CD14-positive monocyte (primary cell): ENCODE results near the gene LOXL3. TPM values are rescaled to one million over a fixed set of nuclear protein-coding genes. Genes with fewer than 3 reads are reported as not detected.

Source experiments
- DNase-seq, 3 donors: peaks; one replicate each; pipeline ENCODE4 v3.0.0-alpha.2; 2011 to 2022
- H2AFZ ChIP-seq: 2 replicates; pipeline ENCODE4 v1.6.0; 2012; ENCODE audit warnings: mild to moderate bottlenecking, low read depth, low read length, inconsistent platforms; ENCODE audit not compliant: insufficient read depth, poor library complexity, severe bottlenecking
- H3K27ac ChIP-seq, 2 donors: 1 replicate in 1 of 2; 2 replicates in 1 of 2; pipeline ENCODE4 v1.5.1; 2012 to 2013; ENCODE audit warnings: low read length in 2 of 2, control low read depth in 1 of 2, inconsistent platforms in 1 of 2, low read depth in 1 of 2, mild to moderate bottlenecking in 1 of 2
- H3K27me3 ChIP-seq, 2 donors: one replicate each; pipeline versions ENCODE4 v1.6.0 to v1.6.1; 2011 to 2013; ENCODE audit warnings: low read length in 2 of 2; ENCODE audit not compliant: control insufficient read depth in 2 of 2, insufficient read depth in 2 of 2
- H3K36me3 ChIP-seq, 2 donors: replicated peaks in 1 of 2; 1 replicate in 1 of 2; 2 replicates in 1 of 2; pipeline versions ENCODE4 v1.5.1 to v1.6.1; 2012 to 2013; ENCODE audit warnings: low read length in 2 of 2, control low read depth in 1 of 2, inconsistent platforms in 1 of 2, mild to moderate bottlenecking in 1 of 2; ENCODE audit not compliant: insufficient read depth in 2 of 2, control insufficient read depth in 1 of 2
- H3K4me1 ChIP-seq, 2 donors: 1 replicate in 1 of 2; 2 replicates in 1 of 2; pipeline versions ENCODE4 v1.5.1 to v1.6.1; 2012 to 2013; ENCODE audit warnings: low read length in 2 of 2, control low read depth in 1 of 2, inconsistent platforms in 1 of 2, mild to moderate bottlenecking in 1 of 2, moderate library complexity in 1 of 2; ENCODE audit not compliant: insufficient read depth in 2 of 2, control insufficient read depth in 1 of 2
- H3K4me2 ChIP-seq: replicated peaks from 2 replicates; pipeline ENCODE3; 2012; ENCODE audit warnings: low read length, moderate library complexity, mild to moderate bottlenecking; ENCODE audit not compliant: poor library complexity, severe bottlenecking; ENCODE audit errors: extremely low read depth
- H3K4me3 ChIP-seq, 3 experiments: fragments of 200-600 bp in 1 of 3; sonication (generic) in 1 of 3; replicated peaks in 1 of 3; 1 replicate in 2 of 3; 2 replicates in 1 of 3; pipeline ENCODE4 v1.5.1; 2011 to 2013; ENCODE audit warnings: low read length in 3 of 3, mild to moderate bottlenecking in 3 of 3, control low read depth in 2 of 3, low read depth in 2 of 3, inconsistent platforms in 1 of 3, moderate library complexity in 1 of 3
- H3K79me2 ChIP-seq: 2 replicates; pipeline ENCODE4 v1.6.0; 2012; ENCODE audit warnings: mild to moderate bottlenecking, control low read depth, inconsistent platforms, low read length, moderate library complexity; ENCODE audit not compliant: insufficient read depth
- H3K9ac ChIP-seq: 2 replicates; pipeline ENCODE4 v1.6.0; 2017; ENCODE audit warnings: low read length, mild to moderate bottlenecking; ENCODE audit not compliant: insufficient read depth, poor library complexity, severe bottlenecking
- H3K9me3 ChIP-seq, 2 donors: replicated peaks in 1 of 2; 1 replicate in 1 of 2; 2 replicates in 1 of 2; pipeline versions ENCODE4 v1.5.1 to v1.6.1; 2012 to 2013; ENCODE audit warnings: low read length in 2 of 2, control low read depth in 1 of 2; ENCODE audit not compliant: control insufficient read depth in 1 of 2, insufficient read depth in 1 of 2
- H4K20me1 ChIP-seq: 2 replicates; pipeline ENCODE4 v1.6.0; 2012; ENCODE audit warnings: mild to moderate bottlenecking, low read length, control low read depth, moderate library complexity; ENCODE audit not compliant: insufficient read depth
- H3K27ac Mint-ChIP-seq, 7 donors: one replicate each; pipeline ENCODE4 v1.8.0; 2020; ENCODE audit warnings: mild to moderate bottlenecking in 7 of 7, mixed read lengths in 7 of 7, moderate library complexity in 6 of 7, inconsistent platforms in 2 of 7
- H3K27me3 Mint-ChIP-seq, 3 donors: one replicate each; pipeline ENCODE4 v1.8.0; 2021 to 2022; ENCODE audit warnings: low read depth in 3 of 3, mild to moderate bottlenecking in 3 of 3, mixed read lengths in 3 of 3, moderate library complexity in 3 of 3, inconsistent platforms in 1 of 3
- H3K36me3 Mint-ChIP-seq, 2 donors: one replicate each; pipeline ENCODE4 v1.8.0; 2020; ENCODE audit warnings: mixed read lengths in 2 of 2, inconsistent platforms in 1 of 2, mild to moderate bottlenecking in 1 of 2
- H3K4me1 Mint-ChIP-seq: one replicate; pipeline ENCODE4 v1.8.0; 2020; ENCODE audit warnings: mild to moderate bottlenecking, mixed read lengths
- H3K4me3 Mint-ChIP-seq, 2 donors: one replicate each; pipeline ENCODE4 v1.8.0; 2020; ENCODE audit warnings: mild to moderate bottlenecking in 2 of 2, mixed read lengths in 2 of 2, moderate library complexity in 1 of 2
- H3K9me3 Mint-ChIP-seq, 7 donors: one replicate each; pipeline ENCODE4 v1.8.0; 2020 to 2022; ENCODE audit warnings: mixed read lengths in 7 of 7, mild to moderate bottlenecking in 6 of 7, moderate library complexity in 6 of 7, inconsistent platforms in 2 of 7
- WGBS: methylation state at CpG from one replicate; pipeline ENCODE4 v1.1.5; 2013; ENCODE audit warnings: missing lambda C conversion rate; ENCODE audit not compliant: insufficient coverage; 5-methylcytosine and 5-hydroxymethylcytosine counted together
- intact Hi-C, 2 donors: fragments of 100-400 bp; cut with micrococcal nuclease; formaldehyde crosslinking; loops; one replicate each; pipeline versions ENCODE4 v1.15.0 to v1.15.1; 2023
- polyA plus RNA-seq, 3 donors: library from polyadenylated mRNA; depleted of rRNA in 1 of 3; unstranded in 2 of 3; stranded (reverse) in 1 of 3; fragments of 300-500 nt in 2 of 3; fragments of >200 nt in 1 of 3; fragmentation: Illumina TruSeq in 2 of 3; gene quantifications; 1 replicate in 2 of 3; 2 replicates in 1 of 3; pipeline ENCODE4 v1.2.3, GENCODE V29; 2012 to 2021
- TF ChIP-seq, protein P1 (sequence below): fragments of 200-600 bp; IDR thresholded peaks from one replicate; pipeline ENCODE4 v1.8.0; 2022; ENCODE audit warnings: antibody characterized with exemption, mild to moderate bottlenecking

The LOXL3 gene
- polyA plus RNA-seq, 3 donors: 18.2 to 35.0 (median 18.5) TPM

DNA sequence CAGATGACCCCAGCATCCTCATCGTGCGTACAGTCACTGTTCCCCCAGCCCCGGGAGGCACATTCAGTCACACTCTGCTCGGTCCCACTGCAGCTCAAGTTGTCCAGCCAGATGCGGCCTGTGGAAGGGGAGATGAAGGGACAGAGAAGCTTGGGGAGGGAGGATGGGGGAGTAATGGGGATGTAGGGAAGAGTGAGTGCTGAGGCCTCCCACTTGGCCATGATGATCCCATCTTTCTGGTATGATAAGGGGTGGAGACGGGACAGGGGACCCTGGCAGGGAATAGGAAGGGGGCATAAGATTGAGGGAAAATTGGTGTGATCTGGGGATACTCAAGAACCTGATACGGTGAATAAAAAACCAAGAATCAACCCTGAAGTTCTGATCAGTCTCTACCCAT lies 3.5 kb downstream of the LOXL3 start:
- peak overlapping the region in 1 of 2 donors; percentile 82 for H3K4me3 Mint-ChIP-seq
- H3K79me2 ChIP-seq: peaks cover 43% of the 10 kb centered on the region

DNA sequence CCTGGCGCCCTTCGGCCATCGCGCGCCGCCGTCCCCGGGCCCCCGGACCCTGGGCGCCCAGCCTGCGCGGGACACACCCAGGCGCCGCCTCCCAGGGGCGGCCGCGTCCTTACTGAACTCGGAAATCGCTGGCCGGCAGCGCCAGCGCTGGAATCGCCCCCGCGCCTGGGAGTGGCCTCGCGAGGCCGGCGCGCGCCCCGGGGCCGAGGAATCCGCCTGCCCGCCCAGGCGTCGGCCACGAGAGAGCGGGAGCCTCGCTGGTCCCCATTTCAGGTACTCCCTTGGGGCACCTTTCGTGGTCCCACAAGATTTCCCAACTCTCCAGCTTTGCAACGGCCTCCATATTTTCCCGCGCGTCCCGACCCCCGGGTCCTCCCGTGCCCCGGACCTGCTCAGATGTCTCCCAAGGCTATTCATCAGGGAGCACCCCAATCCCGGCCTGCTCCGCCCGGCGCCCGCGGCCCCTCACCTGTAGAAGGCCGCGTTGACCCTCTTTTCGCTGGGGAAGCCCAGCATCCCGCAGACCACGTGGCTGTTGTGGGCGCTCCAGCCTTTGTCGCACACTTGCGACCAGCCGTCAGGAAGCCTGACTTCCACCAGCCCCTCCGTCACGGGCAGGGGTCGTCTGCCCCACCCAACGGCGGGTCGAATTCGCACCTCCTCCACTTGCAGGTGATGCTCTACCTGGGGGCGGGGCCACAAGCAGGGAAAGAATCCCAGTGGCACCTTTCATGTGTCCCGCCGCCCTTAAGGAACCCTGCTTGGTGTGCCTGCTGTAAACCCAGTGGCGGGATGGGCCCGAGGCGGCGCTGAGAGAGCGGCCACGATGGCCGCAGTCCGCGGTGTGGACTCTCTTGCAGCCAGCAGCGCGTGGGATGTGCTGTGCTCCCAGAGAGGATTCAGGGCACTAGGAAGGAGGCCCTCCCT lies 4.6 kb downstream of the LOXL3 start:
- peaks cover 5 to 7% (median 6%) of the 10 kb centered on the region in 3 donors for H3K27me3 Mint-ChIP-seq
- peak overlapping the region; percentile 100 for H3K4me2 ChIP-seq
- peak overlapping the region; percentile 62 for H3K9ac ChIP-seq

More for the DNA sequence above, 3.5 kb downstream of the LOXL3 start:
- Histone ChIP-seq H3K36me3 (no peaks in the 10 kb centered on the region), H2AFZ (no peak overlapping the region), H3K27ac (no peak overlapping the region), H3K4me1 (peaks cover 24 to 39% of the 10 kb centered on the region in 2 donors), H3K27me3 (no peaks in the 10 kb centered on the region), H3K4me2 (peak overlapping the region; percentile 100), H3K4me3 (no peak overlapping the region), H4K20me1 (no peaks in the 10 kb centered on the region), H3K9me3 (no peaks in the 10 kb centered on the region), H3K9ac (no peak overlapping the region)
- Mint-ChIP-seq H3K36me3 (peaks cover 17 to 22% of the 10 kb centered on the region in 2 donors), H3K27me3 (peaks cover 3 to 7% (median 6%) of the 10 kb centered on the region in 3 donors), H3K9me3 (no peaks in the 10 kb centered on the region), H3K4me1 (peaks cover 37% of the 10 kb centered on the region), H3K27ac (no peak overlapping the region)
- no peak for DNase-seq
- WGBS: 83% methylated on average over 5 of the region's 7 CpGs
- TF ChIP-seq, protein P1, sequence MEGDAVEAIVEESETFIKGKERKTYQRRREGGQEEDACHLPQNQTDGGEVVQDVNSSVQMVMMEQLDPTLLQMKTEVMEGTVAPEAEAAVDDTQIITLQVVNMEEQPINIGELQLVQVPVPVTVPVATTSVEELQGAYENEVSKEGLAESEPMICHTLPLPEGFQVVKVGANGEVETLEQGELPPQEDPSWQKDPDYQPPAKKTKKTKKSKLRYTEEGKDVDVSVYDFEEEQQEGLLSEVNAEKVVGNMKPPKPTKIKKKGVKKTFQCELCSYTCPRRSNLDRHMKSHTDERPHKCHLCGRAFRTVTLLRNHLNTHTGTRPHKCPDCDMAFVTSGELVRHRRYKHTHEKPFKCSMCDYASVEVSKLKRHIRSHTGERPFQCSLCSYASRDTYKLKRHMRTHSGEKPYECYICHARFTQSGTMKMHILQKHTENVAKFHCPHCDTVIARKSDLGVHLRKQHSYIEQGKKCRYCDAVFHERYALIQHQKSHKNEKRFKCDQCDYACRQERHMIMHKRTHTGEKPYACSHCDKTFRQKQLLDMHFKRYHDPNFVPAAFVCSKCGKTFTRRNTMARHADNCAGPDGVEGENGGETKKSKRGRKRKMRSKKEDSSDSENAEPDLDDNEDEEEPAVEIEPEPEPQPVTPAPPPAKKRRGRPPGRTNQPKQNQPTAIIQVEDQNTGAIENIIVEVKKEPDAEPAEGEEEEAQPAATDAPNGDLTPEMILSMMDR: no peak
- intact Hi-C loops: loop anchor here (5.0 kb wide), 1 partner anchor 37 kb away; no protein-coding TSS in a partner anchor

More for the DNA sequence above, 4.6 kb downstream of the LOXL3 start:
- H3K36me3 ChIP-seq: no peaks in the 10 kb centered on the region
- Mint-ChIP-seq H3K4me1 (peaks cover 37% of the 10 kb centered on the region), H3K36me3 (peaks cover 17 to 22% of the 10 kb centered on the region in 2 donors), H3K9me3 (no peaks in the 10 kb centered on the region), H3K4me3 (peak overlapping the region; percentile 82 to 86), H3K27ac (peak overlapping the region in 1 of 7 donors; percentile 24)
- under 1% methylated on average over 85 of the region's 85 CpGs for WGBS
- intact Hi-C loops: loop anchor here in 1 of 2 donors (10.0 kb wide), 1 partner anchor 154 kb away; no protein-coding TSS in a partner anchor
- peaks cover 33% of the 10 kb centered on the region for H3K79me2 ChIP-seq
- peak in 1 of 3 donors; percentile 22 for DNase-seq
- no peaks in the 10 kb centered on the region for H4K20me1 ChIP-seq
- no peaks in the 10 kb centered on the region for H3K27me3 ChIP-seq
- H3K4me3 ChIP-seq: peak overlapping the region; percentile 68 to 86 (median 71)
- H3K9me3 ChIP-seq: no peaks in the 10 kb centered on the region
- peak overlapping the region; percentile 96 for H2AFZ ChIP-seq
- peaks cover 24 to 35% of the 10 kb centered on the region in 2 donors for H3K4me1 ChIP-seq
- peak overlapping the region; percentile 13 to 18 for H3K27ac ChIP-seq
- TF ChIP-seq, protein P1: no peak
